Smooth muscle cell (in vitro differentiated cells): ENCODE measurements around the gene CLCF1. TPM values are rescaled to one million over a fixed set of nuclear protein-coding genes. Genes with fewer than 3 reads are reported as not detected.

Experiments used
- DNase-seq: peaks from one replicate; lab custom pipeline; 2025; ENCODE audit not compliant: unreplicated experiment; lab: John Stamatoyannopoulos, UW
- H2AFZ ChIP-seq: fragments of 200-600 bp; sonication (generic); 2 replicates; pipeline ENCODE4 v1.6.0; 2016; ENCODE audit warnings: antibody characterized with exemption, low read depth, mild to moderate bottlenecking
- H3F3A ChIP-seq: fragments of 200-600 bp; sonication (generic); 2 replicates; pipeline ENCODE4 v1.6.0; 2017; ENCODE audit warnings: antibody characterized with exemption, low read depth
- H3K27ac ChIP-seq: fragments of 200-600 bp; sonication (generic); 2 replicates; pipeline ENCODE4 v1.5.1; 2016; ENCODE audit warnings: low read depth, mild to moderate bottlenecking
- H3K27me3 ChIP-seq: fragments of 200-600 bp; sonication (generic); 2 replicates; pipeline ENCODE4 v1.6.1; 2016; ENCODE audit warnings: low read depth, mild to moderate bottlenecking
- H3K36me3 ChIP-seq: fragments of 200-600 bp; sonication (generic); 2 replicates; pipeline ENCODE4 v1.5.1; 2016; ENCODE audit warnings: low read depth
- H3K4me1 ChIP-seq: fragments of 200-600 bp; sonication (generic); 2 replicates; pipeline ENCODE4 v1.5.1; 2016; ENCODE audit warnings: low read depth
- H3K4me2 ChIP-seq: fragments of 200-600 bp; sonication (generic); 2 replicates; pipeline ENCODE4 v1.6.0; 2016; ENCODE audit warnings: mild to moderate bottlenecking
- H3K4me3 ChIP-seq: fragments of 200-600 bp; sonication (generic); 2 replicates; pipeline ENCODE4 v1.5.1; 2016; ENCODE audit warnings: mild to moderate bottlenecking
- H3K79me2 ChIP-seq: fragments of 200-600 bp; sonication (generic); 2 replicates; pipeline ENCODE4 v1.6.0; 2016; ENCODE audit warnings: low read depth, mild to moderate bottlenecking
- H3K9ac ChIP-seq: fragments of 200-600 bp; sonication (generic); 2 replicates; pipeline ENCODE4 v1.6.0; 2016; ENCODE audit warnings: low read depth
- H3K9me3 ChIP-seq: fragments of 200-600 bp; sonication (generic); replicated peaks from 2 replicates; pipeline ENCODE4 v1.5.1; 2016; ENCODE audit warnings: low read depth
- H4K20me1 ChIP-seq: fragments of 200-600 bp; sonication (generic); 2 replicates; pipeline ENCODE4 v1.6.0; 2016; ENCODE audit warnings: low read depth
- WGBS: methylation state at CpG from one replicate; pipeline ENCODE4 v1.1.7; 2016; ENCODE audit warnings: low lambda C conversion rate; 5-methylcytosine and 5-hydroxymethylcytosine counted together
- polyA plus RNA-seq: library from polyadenylated mRNA; unstranded; fragments of >200 nt; fragmentation: Nextera tagmentation; extraction: Ambion mirVana; gene quantifications from 2 replicates; pipeline ENCODE4 v1.2.1, GENCODE V29; 2016
- total RNA-seq: library from RNA; depleted of rRNA; stranded (reverse); fragments of >200 nt; gene quantifications from 2 replicates; pipeline ENCODE4 v1.2.3, GENCODE V29; 2014
- TF ChIP-seq, protein P1 (sequence below): fragments of 200-600 bp; sonication (generic); IDR thresholded peaks from 2 replicates; pipeline ENCODE4 v1.5.1; 2017; ENCODE audit warnings: borderline replicate concordance, mild to moderate bottlenecking, antibody characterized with exemption; ENCODE audit not compliant: insufficient read depth, poor library complexity, severe bottlenecking

Gene CLCF1
- total and polyA plus RNA-seq, 2 experiments from 2014 or later = 6.2 to 12.2 TPM

DNA sequence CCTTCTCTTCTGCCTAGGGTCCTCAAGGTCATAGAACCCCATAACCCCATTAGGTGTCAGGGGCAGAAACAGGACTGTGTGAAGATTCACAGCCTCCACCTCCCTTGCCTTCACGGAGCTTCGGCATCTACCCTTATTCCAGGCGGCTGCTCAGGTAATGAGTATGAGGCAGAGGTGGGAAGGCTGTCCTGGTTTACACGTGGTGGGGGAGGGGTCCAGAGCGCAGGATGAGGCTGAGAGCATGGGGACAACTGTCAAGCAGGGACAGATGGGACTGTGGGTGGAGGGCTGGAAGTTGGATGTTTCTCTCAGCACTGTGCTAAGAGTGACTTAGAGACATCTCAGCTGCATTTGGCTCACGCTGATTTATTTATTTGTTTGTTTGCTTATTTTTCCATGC lies 14.1 kb upstream of the CLCF1 start:
- whole genome bisulfite sequencing = 61% methylated on average over 6 of the region's 6 CpGs
- H3K79me2 ChIP-seq = no peaks in the 10 kb centered on the region

DNA sequence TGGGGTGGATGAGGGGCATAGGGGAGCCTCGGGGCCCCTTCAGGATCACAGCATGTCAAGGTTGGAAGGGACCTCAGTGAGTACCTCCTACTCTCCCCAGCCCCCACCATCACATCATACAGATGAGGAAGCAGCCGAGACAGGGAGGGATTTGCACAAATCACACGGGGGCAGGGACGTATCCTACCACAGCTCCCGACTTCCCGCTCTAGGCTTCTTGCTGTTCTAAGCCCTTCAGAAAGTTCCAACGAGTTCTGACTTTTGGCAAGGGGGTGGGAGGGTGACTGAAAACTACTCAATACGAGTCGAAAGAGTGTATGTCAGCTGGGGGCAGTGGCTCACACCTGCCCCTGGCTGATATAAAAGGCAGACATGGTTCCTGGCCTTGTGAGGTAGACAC lies 13.7 kb upstream of the CLCF1 start:
- no peaks in the 10 kb centered on the region for H4K20me1 ChIP-seq
- H3K27ac ChIP-seq = peak overlapping the region; percentile 10
- no peak overlapping the region for H2AFZ ChIP-seq
- no peak overlapping the region for H3K4me3 ChIP-seq
- no peaks in the 10 kb centered on the region for H3F3A ChIP-seq
- no peak overlapping the region for H3K9ac ChIP-seq
- TF ChIP-seq, protein P1, sequence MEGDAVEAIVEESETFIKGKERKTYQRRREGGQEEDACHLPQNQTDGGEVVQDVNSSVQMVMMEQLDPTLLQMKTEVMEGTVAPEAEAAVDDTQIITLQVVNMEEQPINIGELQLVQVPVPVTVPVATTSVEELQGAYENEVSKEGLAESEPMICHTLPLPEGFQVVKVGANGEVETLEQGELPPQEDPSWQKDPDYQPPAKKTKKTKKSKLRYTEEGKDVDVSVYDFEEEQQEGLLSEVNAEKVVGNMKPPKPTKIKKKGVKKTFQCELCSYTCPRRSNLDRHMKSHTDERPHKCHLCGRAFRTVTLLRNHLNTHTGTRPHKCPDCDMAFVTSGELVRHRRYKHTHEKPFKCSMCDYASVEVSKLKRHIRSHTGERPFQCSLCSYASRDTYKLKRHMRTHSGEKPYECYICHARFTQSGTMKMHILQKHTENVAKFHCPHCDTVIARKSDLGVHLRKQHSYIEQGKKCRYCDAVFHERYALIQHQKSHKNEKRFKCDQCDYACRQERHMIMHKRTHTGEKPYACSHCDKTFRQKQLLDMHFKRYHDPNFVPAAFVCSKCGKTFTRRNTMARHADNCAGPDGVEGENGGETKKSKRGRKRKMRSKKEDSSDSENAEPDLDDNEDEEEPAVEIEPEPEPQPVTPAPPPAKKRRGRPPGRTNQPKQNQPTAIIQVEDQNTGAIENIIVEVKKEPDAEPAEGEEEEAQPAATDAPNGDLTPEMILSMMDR = no peak
- no peaks in the 10 kb centered on the region for H3K79me2 ChIP-seq
- no peaks in the 10 kb centered on the region for H3K27me3 ChIP-seq
- peak overlapping the region; percentile 9 for H3K4me2 ChIP-seq
- 21% methylated on average over 9 of the region's 9 CpGs for WGBS
- H3K36me3 ChIP-seq = no peaks in the 10 kb centered on the region
- H3K4me1 ChIP-seq = no peaks in the 10 kb centered on the region
- H3K9me3 ChIP-seq = no peaks in the 10 kb centered on the region
- no peak for DNase-seq

More for the DNA sequence above, 14.1 kb upstream of the CLCF1 start:
- TF ChIP-seq, protein P1 = no peak
- Histone ChIP-seq H3K27ac (peak overlapping the region; percentile 10), H3K9ac (no peak overlapping the region), H3K36me3 (no peaks in the 10 kb centered on the region), H3K4me1 (peaks cover under 1% of the 10 kb centered on the region), H3K4me3 (no peak overlapping the region), H3K27me3 (no peaks in the 10 kb centered on the region), H3F3A (no peaks in the 10 kb centered on the region), H4K20me1 (no peaks in the 10 kb centered on the region), H3K4me2 (no peak overlapping the region), H3K9me3 (no peaks in the 10 kb centered on the region), H2AFZ (no peak overlapping the region)
- no peak for DNase-seq

DNA sequence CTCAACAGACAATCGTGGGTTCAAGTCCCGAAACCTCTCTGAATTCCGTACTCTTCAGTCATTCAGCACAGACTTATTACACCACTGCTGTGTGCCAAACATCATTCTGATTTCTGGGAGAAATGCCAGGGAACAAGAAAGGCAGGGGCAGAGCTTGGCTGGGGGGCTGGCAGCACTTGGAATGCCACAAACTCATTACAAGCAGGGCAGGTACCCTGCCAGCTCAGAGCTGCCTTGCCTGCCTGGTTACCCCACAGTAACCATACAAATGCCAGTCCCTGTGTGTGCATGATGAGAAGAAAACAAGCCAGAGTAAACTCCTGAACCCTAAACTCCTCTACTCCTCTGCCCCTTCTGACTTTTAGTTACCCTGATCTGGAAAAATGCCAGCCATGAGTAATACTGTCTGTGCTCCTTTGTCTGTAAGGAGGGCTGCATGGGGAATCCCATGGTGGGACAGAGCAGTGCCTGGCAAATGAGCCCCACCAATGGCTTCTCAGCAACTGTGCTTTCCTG lies 11.5 kb upstream of the CLCF1 start:
- Histone ChIP-seq H3F3A (no peaks in the 10 kb centered on the region), H3K36me3 (no peaks in the 10 kb centered on the region), H3K79me2 (no peaks in the 10 kb centered on the region), H3K27ac (peak overlapping the region; percentile 21), H3K4me3 (no peak overlapping the region), H3K9ac (no peak overlapping the region), H3K4me2 (no peak overlapping the region), H3K27me3 (no peaks in the 10 kb centered on the region), H3K9me3 (no peaks in the 10 kb centered on the region), H4K20me1 (no peaks in the 10 kb centered on the region), H3K4me1 (no peaks in the 10 kb centered on the region), H2AFZ (no peak overlapping the region)
- 85% methylated on average over 3 of the region's 3 CpGs for WGBS
- no peak for DNase-seq
- TF ChIP-seq, protein P1 = no peak
